Stimulated activated CD8-positive, alpha-beta memory T cell treated with anti-CD3 and anti-CD28 coated beads, Interleukin-12 subunit alpha, Interleukin-12 subunit beta, amount 100 ng/mL, for 1 hour (primary cell): Measurements from ENCODE around the gene VPS11.
"Not testable (repeated sequence)": the region's sequence is repeated elsewhere in the genome, so short reads cannot be mapped to it uniquely, and the experiment has no call there.

ENCODE experiments used
- DNase-seq: peaks from one replicate; pipeline ENCODE4 v3.0.0-alpha.2; 2020; ENCODE audit warnings: low read depth

The VPS11 gene

GRCh38 chr11:119038884-119039283 lies 28.7 kb upstream of the VPS11 start:
- DNase-seq: no peak

- not testable (repeated sequence) for DNase-seq
Observed at GRCh38 chr11:119039471-119039870, 28.1 kb upstream of the VPS11 start.

GRCh38 chr11:119041821-119042514 lies 25.6 kb upstream of the VPS11 start:
- DNase-seq: no peak

GRCh38 chr11:119042927-119043326 lies 24.7 kb upstream of the VPS11 start:
- no peak for DNase-seq

GRCh38 chr11:119044708-119045107 lies 22.9 kb upstream of the VPS11 start:
- no peak for DNase-seq

- no peak for DNase-seq
Observed at GRCh38 chr11:119046489-119046888, 21.1 kb upstream of the VPS11 start.

GRCh38 chr11:119047205-119047604 lies 20.4 kb upstream of the VPS11 start:
- no peak for DNase-seq

GRCh38 chr11:119048644-119049043 lies 19.0 kb upstream of the VPS11 start:
- DNase-seq: no peak

GRCh38 chr11:119049081-119049480 lies 18.5 kb upstream of the VPS11 start:
- no peak for DNase-seq

GRCh38 chr11:119051440-119052162 lies 16.0 kb upstream of the VPS11 start:
- no peak for DNase-seq

- DNase-seq: no peak
Observed at GRCh38 chr11:119052163-119052814, 15.3 kb upstream of the VPS11 start.

GRCh38 chr11:119054418-119054817 lies 13.2 kb upstream of the VPS11 start:
- DNase-seq: no peak

- DNase-seq: no peak
Observed at GRCh38 chr11:119055901-119056300, 11.7 kb upstream of the VPS11 start.

GRCh38 chr11:119056421-119056999 lies 11.1 kb upstream of the VPS11 start:
- peak; percentile 19 for DNase-seq

- DNase-seq: peak; percentile 97
Observed at GRCh38 chr11:119057000-119057769, 10.4 kb upstream of the VPS11 start, which contains the start of gene HYOU1. HYOU1 (minus strand) TSS chr11:119057205; CDS start chr11:119056160, 1,045 bp downstream.

GRCh38 chr11:119059128-119059527 lies 8.5 kb upstream of the VPS11 start:
- DNase-seq: not testable (repeated sequence)

GRCh38 chr11:119061256-119061655 lies 6.4 kb upstream of the VPS11 start:
- no peak for DNase-seq

GRCh38 chr11:119062779-119063178 lies 4.8 kb upstream of the VPS11 start:
- DNase-seq: no peak

- DNase-seq: no peak
Observed at GRCh38 chr11:119065369-119065768, 2.2 kb upstream of the VPS11 start.

- DNase-seq: no peak
Observed at GRCh38 chr11:119077839-119078238, 10.2 kb downstream of the VPS11 start.

GRCh38 chr11:119078675-119079420 lies 11.2 kb downstream of the VPS11 start:
- DNase-seq: no peak
